GM18517 (cell line): ENCODE results near the gene UBQLN1.
"Not testable (repeated sequence)": the region's sequence is repeated elsewhere in the genome, so short reads cannot be mapped to it uniquely, and the experiment has no call there.

Experiments used
- ATAC-seq: cut with Tn5 transposase; IDR thresholded peaks from one replicate; pipeline ENCODE4 v1.9.1; 2021; ENCODE audit warnings: mild to moderate bottlenecking, moderate library complexity; ENCODE audit not compliant: unreplicated experiment

UBQLN1 gene

GRCh38 chr9:83637389-83637788 lies 70.4 kb downstream of the UBQLN1 start:
- no peak for ATAC-seq

GRCh38 chr9:83636813-83637212 lies 70.9 kb downstream of the UBQLN1 start:
- ATAC-seq, result no peak

GRCh38 chr9:83633676-83634075 lies 74.1 kb downstream of the UBQLN1 start:
- ATAC-seq, result no peak

- ATAC-seq, result no peak
Observed at GRCh38 chr9:83633255-83633654, 74.5 kb downstream of the UBQLN1 start.

GRCh38 chr9:83630938-83631457 lies 76.8 kb downstream of the UBQLN1 start:
- ATAC-seq, result no peak

GRCh38 chr9:83629433-83630104 lies 78.2 kb downstream of the UBQLN1 start:
- ATAC-seq, result no peak

GRCh38 chr9:83628540-83628939 lies 79.2 kb downstream of the UBQLN1 start:
- ATAC-seq, result no peak

- no peak for ATAC-seq
Observed at GRCh38 chr9:83625178-83625577, 82.6 kb downstream of the UBQLN1 start.

GRCh38 chr9:83623679-83624076 lies 84.1 kb downstream of the UBQLN1 start:
- peak; percentile 25 for ATAC-seq

- peak; percentile 74 for ATAC-seq
Observed at GRCh38 chr9:83622939-83623678, 84.6 kb downstream of the UBQLN1 start, which contains the start of gene IDNK. Gene IDNK (plus strand): TSS chr9:83623143. CDS start chr9:83623172, 29 bp downstream.

GRCh38 chr9:83622433-83622938 lies 85.3 kb downstream of the UBQLN1 start:
- ATAC-seq, result no peak

- no peak for ATAC-seq
Observed at GRCh38 chr9:83620841-83621636, 86.7 kb downstream of the UBQLN1 start.

GRCh38 chr9:83617299-83617698 lies 90.5 kb downstream of the UBQLN1 start:
- ATAC-seq, result no peak

- not testable (repeated sequence) for ATAC-seq
Observed at GRCh38 chr9:83613298-83613697, 94.5 kb downstream of the UBQLN1 start.
